ENCODE results near the gene SCFD2.

DNA sequence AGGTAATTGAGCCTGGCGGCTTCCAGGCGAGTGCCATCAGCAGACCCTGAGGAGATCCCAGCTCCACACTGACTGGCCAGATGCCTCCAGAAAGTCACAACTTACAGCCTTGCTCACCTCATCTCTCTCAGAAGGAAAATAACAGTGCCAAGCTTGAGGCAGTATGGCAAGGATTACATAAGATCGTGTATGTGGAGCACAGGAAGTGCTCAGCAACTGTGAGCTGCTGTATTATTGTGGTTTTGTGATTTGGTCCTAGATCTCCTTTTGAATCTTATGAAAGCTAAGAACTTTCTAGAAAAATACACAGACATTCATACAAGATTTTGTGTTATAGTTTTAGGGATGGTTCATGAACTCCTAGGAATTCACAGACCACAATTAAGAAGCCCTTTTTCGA is 489.8 kb downstream of the SCFD2 start:
- TF ChIP-seq TEAD4 (CRISPR knock-in tag; IDR thresholded peaks at IDR 0.05) (no peak), KAT7 (CRISPR knock-in tag; IDR thresholded peaks at IDR 0.05; ENCODE audit: borderline replicate concordance) (no peak), IRF2 (CRISPR knock-in tag; IDR thresholded peaks at IDR 0.05; ENCODE audit: borderline replicate concordance, low read depth) (no peak)
- TF ChIP-seq, protein P1, sequence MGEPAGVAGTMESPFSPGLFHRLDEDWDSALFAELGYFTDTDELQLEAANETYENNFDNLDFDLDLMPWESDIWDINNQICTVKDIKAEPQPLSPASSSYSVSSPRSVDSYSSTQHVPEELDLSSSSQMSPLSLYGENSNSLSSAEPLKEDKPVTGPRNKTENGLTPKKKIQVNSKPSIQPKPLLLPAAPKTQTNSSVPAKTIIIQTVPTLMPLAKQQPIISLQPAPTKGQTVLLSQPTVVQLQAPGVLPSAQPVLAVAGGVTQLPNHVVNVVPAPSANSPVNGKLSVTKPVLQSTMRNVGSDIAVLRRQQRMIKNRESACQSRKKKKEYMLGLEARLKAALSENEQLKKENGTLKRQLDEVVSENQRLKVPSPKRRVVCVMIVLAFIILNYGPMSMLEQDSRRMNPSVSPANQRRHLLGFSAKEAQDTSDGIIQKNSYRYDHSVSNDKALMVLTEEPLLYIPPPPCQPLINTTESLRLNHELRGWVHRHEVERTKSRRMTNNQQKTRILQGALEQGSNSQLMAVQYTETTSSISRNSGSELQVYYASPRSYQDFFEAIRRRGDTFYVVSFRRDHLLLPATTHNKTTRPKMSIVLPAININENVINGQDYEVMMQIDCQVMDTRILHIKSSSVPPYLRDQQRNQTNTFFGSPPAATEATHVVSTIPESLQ (CRISPR knock-in tag; IDR thresholded peaks at IDR 0.05), result no peak
- TF ChIP-seq, protein P2, sequence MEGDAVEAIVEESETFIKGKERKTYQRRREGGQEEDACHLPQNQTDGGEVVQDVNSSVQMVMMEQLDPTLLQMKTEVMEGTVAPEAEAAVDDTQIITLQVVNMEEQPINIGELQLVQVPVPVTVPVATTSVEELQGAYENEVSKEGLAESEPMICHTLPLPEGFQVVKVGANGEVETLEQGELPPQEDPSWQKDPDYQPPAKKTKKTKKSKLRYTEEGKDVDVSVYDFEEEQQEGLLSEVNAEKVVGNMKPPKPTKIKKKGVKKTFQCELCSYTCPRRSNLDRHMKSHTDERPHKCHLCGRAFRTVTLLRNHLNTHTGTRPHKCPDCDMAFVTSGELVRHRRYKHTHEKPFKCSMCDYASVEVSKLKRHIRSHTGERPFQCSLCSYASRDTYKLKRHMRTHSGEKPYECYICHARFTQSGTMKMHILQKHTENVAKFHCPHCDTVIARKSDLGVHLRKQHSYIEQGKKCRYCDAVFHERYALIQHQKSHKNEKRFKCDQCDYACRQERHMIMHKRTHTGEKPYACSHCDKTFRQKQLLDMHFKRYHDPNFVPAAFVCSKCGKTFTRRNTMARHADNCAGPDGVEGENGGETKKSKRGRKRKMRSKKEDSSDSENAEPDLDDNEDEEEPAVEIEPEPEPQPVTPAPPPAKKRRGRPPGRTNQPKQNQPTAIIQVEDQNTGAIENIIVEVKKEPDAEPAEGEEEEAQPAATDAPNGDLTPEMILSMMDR (IDR thresholded peaks at IDR 0.05), result no peak
- TF ChIP-seq, protein P3, sequence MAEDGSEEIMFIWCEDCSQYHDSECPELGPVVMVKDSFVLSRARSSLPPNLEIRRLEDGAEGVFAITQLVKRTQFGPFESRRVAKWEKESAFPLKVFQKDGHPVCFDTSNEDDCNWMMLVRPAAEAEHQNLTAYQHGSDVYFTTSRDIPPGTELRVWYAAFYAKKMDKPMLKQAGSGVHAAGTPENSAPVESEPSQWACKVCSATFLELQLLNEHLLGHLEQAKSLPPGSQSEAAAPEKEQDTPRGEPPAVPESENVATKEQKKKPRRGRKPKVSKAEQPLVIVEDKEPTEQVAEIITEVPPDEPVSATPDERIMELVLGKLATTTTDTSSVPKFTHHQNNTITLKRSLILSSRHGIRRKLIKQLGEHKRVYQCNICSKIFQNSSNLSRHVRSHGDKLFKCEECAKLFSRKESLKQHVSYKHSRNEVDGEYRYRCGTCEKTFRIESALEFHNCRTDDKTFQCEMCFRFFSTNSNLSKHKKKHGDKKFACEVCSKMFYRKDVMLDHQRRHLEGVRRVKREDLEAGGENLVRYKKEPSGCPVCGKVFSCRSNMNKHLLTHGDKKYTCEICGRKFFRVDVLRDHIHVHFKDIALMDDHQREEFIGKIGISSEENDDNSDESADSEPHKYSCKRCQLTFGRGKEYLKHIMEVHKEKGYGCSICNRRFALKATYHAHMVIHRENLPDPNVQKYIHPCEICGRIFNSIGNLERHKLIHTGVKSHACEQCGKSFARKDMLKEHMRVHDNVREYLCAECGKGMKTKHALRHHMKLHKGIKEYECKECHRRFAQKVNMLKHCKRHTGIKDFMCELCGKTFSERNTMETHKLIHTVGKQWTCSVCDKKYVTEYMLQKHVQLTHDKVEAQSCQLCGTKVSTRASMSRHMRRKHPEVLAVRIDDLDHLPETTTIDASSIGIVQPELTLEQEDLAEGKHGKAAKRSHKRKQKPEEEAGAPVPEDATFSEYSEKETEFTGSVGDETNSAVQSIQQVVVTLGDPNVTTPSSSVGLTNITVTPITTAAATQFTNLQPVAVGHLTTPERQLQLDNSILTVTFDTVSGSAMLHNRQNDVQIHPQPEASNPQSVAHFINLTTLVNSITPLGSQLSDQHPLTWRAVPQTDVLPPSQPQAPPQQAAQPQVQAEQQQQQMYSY (CRISPR knock-in tag; IDR thresholded peaks at IDR 0.05), result no peak

Data from WTC11 (cell line).